Measurements from ENCODE around the gene SRSF6.
"Not testable (repeated sequence)": the region's sequence is repeated elsewhere in the genome, so short reads cannot be mapped to it uniquely, and the experiment has no call there.

Gene SRSF6

DNA sequence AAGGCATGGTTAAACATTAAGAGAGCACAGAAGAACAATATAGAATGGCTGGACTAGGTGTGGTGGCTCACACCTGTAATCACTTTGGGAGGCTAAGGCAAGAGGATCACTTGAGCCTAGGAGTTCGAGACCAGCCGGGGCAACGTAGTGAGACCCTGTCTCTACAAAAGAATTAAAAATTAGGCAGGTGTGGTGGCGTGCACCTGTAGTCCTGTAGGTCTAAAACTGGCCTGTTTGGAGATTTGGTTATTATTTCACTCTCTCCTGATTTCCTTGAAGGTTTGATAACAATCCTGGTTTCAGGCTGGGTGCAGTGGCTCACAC is 15.6 kb downstream of the SRSF6 start:
- no peak for DNase-seq (ENCODE audit: low read depth in 2 of 2)

DNA sequence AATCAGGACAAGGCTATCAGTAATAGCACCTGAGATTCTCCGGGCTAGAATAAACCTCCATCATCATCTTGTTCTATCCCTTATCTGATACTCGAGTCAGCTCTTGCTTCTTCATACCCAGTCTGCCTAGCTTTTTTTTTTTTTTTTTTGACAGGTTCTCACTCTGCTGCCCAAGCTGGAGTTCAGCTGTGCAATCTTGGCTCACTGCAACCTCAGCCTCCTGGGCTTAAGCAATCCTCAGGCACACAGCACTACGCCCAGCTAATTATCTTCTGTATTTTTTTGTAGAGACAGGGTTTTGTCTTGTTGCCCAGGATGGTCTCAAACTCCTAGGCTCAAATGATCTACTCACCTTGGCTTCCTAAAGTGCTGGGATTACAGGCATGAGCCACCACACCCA is 19.5 kb downstream of the SRSF6 start:
- DNase-seq (ENCODE audit: low read depth in 2 of 2) = no peak

DNA sequence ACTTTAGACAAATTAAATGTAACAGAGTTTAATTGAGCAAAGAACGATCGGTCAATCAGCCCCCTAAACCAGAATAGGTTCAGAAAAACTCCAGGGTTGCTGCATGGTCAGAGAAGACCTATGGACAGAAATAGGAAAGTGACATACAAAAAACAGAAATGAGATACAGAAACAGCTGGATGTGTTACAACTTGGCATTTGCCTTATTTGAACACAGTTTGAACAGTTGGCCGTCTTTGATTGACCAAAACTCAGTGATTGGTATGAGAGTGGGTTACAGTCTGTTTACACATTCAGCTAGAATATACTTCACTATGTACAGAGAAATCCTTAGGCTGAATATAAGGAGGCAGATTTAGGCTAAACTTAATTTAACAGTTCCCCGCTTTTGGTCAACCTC is 19.9 kb downstream of the SRSF6 start:
- DNase-seq (ENCODE audit: low read depth in 2 of 2) = no peak

DNA sequence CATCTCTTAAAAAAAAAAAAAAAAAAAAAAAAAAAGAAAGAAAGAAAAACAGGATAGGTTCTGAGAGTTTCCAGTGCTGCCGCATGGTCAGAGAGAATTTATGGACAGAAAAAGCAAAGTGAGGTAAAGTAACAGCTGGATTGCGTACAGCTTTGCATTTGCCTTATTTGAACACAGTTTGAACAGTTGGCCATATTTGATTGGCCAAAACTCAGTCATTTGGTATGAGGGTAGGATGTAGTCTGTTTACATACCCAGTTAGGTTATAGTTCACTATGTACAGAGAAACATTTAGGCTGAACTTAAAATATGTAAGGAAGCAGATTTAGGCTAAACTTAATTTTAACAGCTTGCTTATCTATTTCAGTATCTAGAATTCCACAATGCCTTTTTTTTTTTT is 32.3 kb downstream of the SRSF6 start:
- DNase-seq (ENCODE audit: low read depth in 2 of 2) = no peak

DNA sequence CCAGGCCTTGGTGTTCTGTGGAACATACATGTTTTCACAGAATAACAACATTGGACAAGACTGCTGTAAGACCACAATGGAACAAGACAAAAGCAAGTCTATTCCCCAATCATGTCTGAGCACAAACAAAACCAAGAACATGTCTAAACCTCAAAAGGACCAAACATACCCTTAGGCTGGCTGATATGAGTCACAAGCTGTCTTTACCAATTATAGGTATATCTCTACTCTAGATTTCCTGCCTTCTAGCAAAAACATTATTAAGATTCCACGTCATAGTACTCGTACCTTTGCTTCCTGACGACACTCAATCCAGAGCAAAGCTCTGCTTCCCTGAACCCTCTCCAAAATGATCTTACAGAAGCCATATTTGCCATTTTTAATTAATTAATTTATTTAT is 34.4 kb downstream of the SRSF6 start:
- no peak for DNase-seq (ENCODE audit: low read depth in 2 of 2)

DNA sequence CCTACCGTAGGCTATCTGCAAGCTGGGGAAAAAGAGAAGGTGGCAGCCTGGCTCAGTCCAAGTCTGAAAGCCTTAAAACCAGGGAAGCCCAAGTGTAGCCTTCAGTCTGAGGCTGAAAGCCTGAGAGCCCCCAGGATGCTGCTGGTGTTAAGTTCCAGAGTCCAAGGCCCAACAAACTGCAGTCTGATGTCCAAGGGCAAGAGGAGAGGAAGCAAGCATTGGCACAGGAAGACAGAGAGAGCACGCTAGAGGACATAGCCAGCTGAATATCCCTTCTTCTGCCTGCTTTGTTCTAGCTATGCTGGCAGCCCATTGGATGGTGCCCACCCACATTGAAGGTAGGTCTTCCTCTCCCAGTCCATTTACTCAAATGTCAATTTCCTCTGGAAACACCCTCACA is 37.7 kb downstream of the SRSF6 start:
- no peak for DNase-seq (ENCODE audit: low read depth in 2 of 2)

DNA sequence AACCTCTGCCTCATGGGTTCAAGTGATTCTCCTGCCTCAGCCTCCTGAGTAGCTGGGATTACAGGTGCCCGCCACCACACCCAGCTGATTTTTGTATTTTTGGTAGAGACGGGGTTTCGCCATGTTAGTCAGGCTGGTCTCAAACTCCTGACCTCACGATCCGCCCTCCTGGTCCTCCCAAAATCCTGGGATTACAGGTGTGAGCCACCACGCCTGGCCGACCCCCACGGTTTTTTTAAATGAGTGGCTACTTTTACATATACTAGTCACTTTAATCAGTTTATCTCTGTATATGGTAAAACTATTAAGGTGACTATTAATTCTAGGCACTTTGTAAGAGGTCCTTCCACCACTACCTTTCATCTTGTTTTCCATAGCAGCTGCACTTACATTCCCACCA is 44.3 kb downstream of the SRSF6 start:
- not testable (repeated sequence) for DNase-seq (ENCODE audit: low read depth in 2 of 2)

DNA sequence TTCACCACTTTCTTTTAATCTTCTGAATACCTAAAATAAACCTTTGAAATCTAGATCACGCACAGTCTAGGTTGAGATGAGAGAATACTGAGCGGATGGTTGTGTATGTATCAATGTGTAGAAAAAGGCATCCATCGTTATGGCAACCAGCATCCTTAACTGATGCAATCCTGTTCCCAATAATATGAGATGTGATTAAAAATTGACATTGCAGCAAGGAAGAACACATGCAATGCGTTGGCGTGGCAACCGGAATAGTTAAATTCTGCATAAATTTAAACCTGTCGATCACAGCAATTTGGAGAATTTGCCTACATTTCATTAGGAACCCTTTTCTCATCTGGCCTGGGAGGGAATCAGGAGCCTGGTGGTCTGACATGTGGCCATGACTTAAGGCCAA is 48.5 kb downstream of the SRSF6 start:
- DNase-seq (ENCODE audit: low read depth in 2 of 2) = no peak

DNA sequence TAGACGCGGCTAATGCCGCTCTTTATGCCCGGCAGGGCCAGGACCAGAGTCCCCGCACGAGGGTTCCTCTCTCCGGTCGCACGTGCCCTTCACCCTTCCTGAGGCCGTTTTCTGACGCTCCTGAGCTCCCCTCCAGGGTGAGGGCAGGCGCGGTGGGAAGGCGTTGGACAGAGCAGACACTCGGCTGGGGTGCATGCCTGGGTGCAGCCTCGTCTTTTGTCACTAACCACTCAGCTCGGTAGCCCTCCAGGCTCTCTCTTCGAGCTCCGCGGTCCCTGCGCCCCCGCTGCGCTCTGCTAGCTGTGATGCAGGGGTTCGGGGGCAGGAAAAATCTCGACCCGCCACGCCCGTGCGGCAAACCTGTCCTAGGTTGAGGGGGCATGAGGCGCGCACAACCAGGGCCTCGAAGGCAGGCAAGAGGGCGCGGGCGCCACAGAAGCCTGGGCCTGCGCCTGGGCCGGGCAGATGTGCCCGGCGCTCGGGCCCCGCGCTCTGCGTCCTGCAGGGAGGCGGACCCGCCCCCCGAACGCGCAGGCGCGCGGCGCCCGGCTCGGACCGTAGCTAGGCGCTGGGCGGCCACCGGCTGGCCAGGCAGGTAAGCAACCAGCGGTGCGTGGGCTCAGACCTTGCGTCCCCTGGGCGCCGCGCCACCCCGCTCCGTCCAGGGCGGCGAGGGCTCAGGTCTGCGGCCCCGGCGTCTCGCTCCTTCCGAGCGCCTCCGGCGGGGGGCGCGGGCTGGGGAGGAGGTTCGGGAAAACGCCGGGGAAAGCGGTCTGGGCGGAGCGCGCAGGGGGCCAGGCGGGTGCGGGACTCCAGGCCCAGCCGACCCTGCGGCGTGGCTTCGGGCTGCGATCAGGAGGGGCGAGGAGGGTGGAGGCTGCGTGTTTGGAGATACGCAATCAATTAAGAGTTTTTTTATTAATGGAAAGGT is 49.7 kb downstream of the SRSF6 start, which contains the start of gene L3MBTL1:
Gene L3MBTL1 (plus strand): TSS at position 548 of the 931 bp plus-strand sequence. CDS start 5,807 bp downstream, outside the sequence.
- DNase-seq (ENCODE audit: low read depth in 2 of 2) = no peak

DNA sequence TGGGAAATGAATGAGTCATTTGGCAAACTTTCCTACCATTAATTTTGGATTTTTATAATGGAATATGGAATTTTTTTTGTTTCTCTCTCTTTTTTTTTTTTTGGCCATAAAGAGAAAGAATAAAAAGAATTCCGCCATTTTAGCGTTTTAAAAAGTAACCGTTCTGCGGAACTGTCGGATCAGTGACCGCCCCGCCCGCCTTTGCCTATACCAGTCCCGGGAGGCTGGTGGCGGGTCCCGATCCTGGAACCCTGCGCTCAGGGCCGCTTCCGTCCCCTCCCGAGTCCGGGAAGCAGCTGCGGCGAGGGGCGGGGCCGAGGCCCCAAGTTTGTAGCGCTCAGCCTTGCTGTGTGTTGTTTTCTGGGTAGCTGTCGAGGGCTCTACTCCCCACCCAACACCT is 50.4 kb downstream of the SRSF6 start:
- DNase-seq (ENCODE audit: low read depth in 2 of 2) = no peak

DNA sequence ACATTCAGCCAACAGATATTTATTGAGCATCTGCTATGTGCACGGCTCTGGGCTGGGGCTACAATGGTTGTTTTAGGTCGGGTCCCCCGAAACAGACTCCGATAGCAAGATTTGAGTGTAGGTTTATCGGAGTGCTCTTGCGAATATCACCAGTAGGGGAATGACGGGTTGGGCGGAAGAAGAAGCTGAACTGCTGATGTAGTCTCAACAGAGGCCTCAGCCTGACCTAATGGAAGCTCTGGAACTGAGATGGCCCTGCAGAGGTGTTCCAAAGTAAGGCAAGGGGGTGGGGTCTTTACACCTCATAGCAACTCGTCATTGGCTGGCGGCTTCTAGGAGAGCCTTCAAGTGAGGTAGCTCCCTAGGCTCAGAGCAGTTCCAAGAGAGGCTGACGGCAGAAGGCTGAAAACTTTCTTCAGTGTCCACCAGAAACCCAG is 50.9 kb downstream of the SRSF6 start:
- no peak for DNase-seq (ENCODE audit: low read depth in 2 of 2)

DNA sequence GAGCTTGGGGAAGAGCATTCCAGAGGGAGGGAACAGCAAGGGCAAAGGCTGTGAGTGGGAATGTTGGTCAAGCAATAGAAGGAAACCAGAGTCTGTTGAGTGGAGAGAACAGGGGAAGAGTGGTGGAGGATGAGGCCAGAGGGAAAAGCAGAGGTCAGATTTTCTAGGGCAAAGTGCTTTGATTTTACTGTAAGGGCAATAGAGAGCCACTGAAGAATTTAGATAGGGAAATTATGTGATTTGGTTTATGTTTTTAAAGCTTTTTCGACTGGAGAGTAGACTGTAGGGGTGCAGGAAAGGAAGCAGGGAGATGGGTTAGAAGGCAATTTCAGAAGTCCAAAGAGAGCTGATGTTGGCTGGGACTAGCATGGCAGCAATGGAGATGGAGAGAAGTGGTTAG is 54.2 kb downstream of the SRSF6 start:
- DNase-seq (ENCODE audit: low read depth in 2 of 2) = no peak

DNA sequence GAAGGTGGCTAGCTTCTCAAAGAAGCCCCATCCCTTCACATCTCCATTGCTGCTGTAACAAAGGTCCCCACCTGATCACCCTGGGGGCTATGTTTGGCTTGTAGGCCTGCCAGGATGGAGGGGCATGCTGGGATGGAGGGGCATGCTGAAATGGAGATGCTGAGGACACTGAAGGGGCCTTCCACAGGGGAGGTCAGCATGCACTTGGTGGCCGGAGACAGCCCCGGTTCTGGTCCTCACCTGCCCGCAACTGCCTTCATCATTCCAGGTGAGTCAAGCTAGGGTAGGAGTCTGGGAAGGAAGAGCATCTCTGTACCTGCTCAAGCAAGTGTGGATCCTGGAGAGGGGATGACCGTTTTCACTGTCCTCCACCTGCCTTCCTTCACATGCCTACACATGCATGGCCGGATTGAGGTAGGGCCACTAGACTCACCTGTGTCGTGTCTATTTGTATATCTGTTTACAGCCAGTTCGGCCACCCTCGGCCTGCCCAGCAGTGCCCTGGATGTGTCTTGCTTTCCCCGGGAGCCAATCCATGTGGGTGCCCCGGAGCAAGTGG is 55.8 kb downstream of the SRSF6 start:
- DNase-seq (ENCODE audit: low read depth in 2 of 2) = no peak

All from activated CD4-positive, alpha-beta T cell treated with anti-CD3 and anti-CD28 coated beads for 24 hours (primary cell).